Lower leg skin (tissue), 4 donors: ENCODE results near the gene SEC22A. TPM values are rescaled to one million over a fixed set of nuclear protein-coding genes. Genes with fewer than 3 reads are reported as not detected.

ENCODE experiments used
- DNase-seq, 2 donors: peaks; one replicate each; pipeline ENCODE4 v3.0.0-alpha.2; 2019; ENCODE audit warnings: low spot score in 2 of 2
- H3K4me3 ChIP-seq: fragments of 200-600 bp; sonication (generic); 2 replicates; pipeline ENCODE4 v1.5.1; 2017; ENCODE audit warnings: mild to moderate bottlenecking, low read depth; ENCODE audit not compliant: poor library complexity, severe bottlenecking
- POLR2A ChIP-seq, 2 donors: fragments of 450-650 bp; IDR thresholded peaks; one replicate each; pipeline ENCODE4 v1.6.1; 2016 to 2017; ENCODE audit warnings: antibody characterized with exemption in 2 of 2, mild to moderate bottlenecking in 1 of 2, moderate library complexity in 1 of 2
- WGBS, 2 donors: methylation state at CpG; one replicate each; pipeline ENCODE4 v1.1.5; 2018; 5-methylcytosine and 5-hydroxymethylcytosine counted together
- intact Hi-C: fragments of 100-400 bp; cut with DNase I; formaldehyde crosslinking; loops from one replicate; pipeline ENCODE4 v1.15.0; 2023; ENCODE audit warnings: low total_unique reads
- microRNA-seq, 2 donors: library from miRNA; unstranded; fragments of <30 nt; microRNA quantifications; one replicate each; pipeline ENCODE4, GENCODE V29; 2016; ENCODE audit warnings: borderline replicate concordance in 2 of 2, borderline number of aligned reads in 1 of 2
- total RNA-seq, 4 donors: library from RNA; depleted of rRNA; stranded (reverse); fragments of >200 nt; gene quantifications; one replicate each; pipeline ENCODE4 v1.1.0, GENCODE V29; 2016
- TF ChIP-seq, protein P1 (sequence below), 3 donors: fragments of 450-650 bp; IDR thresholded peaks; one replicate each; pipeline ENCODE4 v1.5.1; 2016; ENCODE audit warnings: antibody characterized with exemption in 3 of 3, mild to moderate bottlenecking in 3 of 3, moderate library complexity in 2 of 3

Gene SEC22A
- total RNA-seq, 4 donors from 2014 or later = 20.4 to 37.4 (median 28.2) TPM

DNA sequence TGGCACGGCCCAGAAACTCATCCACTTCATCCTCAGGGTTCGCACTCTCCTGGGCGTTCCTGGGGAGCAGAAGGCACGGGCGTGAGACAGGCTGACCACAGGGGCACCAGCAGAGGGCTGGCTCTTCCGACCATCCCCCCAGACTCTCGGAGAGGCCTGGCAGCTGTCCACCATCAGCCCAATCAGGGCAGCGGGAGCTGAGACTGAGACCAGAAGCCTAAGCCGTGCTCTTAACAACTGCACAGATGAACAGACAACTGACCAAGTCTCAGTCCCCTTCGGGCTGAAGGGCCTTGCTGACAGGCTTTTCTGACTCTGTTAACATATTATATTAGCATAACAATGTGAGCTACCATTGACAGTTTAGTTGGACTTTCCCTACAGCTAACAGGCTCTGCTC, 118.0 kb downstream of the SEC22A start:
- intact Hi-C loops = no loop called here
- no peak overlapping the region for H3K4me3 ChIP-seq
- TF ChIP-seq, protein P1, sequence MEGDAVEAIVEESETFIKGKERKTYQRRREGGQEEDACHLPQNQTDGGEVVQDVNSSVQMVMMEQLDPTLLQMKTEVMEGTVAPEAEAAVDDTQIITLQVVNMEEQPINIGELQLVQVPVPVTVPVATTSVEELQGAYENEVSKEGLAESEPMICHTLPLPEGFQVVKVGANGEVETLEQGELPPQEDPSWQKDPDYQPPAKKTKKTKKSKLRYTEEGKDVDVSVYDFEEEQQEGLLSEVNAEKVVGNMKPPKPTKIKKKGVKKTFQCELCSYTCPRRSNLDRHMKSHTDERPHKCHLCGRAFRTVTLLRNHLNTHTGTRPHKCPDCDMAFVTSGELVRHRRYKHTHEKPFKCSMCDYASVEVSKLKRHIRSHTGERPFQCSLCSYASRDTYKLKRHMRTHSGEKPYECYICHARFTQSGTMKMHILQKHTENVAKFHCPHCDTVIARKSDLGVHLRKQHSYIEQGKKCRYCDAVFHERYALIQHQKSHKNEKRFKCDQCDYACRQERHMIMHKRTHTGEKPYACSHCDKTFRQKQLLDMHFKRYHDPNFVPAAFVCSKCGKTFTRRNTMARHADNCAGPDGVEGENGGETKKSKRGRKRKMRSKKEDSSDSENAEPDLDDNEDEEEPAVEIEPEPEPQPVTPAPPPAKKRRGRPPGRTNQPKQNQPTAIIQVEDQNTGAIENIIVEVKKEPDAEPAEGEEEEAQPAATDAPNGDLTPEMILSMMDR (IDR thresholded peaks at IDR 0.05) = no peak
- no peak for TF ChIP-seq POLR2A (IDR thresholded peaks at IDR 0.05)
- DNase-seq = no peak
- WGBS, 2 donors = 64 to 78% methylated on average over 10 of the region's 10 CpGs

DNA sequence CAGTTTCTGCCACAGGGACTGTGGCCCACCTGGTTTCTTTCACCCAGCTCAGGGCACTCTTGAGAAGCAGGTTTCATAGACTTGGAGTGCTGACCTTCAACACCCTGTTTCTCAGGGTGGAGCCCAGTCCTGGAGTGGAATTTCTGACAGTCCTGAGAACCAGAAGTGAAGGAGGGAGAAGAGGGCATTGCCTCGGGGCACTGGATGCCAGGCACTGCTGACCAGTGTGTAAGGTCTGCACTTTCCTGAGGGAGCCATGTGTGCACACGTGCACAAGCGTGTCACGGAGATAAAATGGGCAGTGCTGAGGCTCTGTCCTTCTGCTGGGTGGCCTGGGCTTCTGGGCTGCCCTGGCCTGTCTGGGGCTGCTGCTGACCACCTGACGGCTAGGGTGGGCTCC, 118.5 kb downstream of the SEC22A start:
- H3K4me3 ChIP-seq = no peak overlapping the region
- no peak for DNase-seq
- TF ChIP-seq, protein P1 (IDR thresholded peaks at IDR 0.05) = no peak
- TF ChIP-seq POLR2A (IDR thresholded peaks at IDR 0.05) = no peak
- 89 to 92% methylated on average over 5 of the region's 5 CpGs for WGBS, 2 donors
- intact Hi-C loops = no loop called here

DNA sequence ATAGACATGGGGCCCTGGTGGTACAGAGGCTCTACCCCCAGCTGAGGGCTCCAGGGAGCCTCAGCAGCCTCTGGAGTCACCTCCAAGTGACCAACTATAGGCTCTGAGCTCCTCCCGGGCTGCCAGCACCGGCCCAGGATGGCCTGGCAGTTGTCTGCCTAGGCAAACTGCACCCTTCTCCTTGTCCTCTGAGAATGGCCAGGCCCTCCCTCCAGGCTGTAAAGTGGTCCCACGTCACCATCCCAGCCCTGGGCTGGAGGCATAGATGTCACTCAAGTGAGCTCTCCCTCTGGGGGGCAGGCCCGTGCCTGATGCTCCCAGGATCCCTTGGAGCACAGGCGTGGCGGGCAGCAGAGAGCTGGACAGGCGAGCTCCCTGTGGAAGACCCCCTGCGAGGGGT, 120.1 kb downstream of the SEC22A start:
- no peak for TF ChIP-seq POLR2A (IDR thresholded peaks at IDR 0.05)
- TF ChIP-seq, protein P1 (IDR thresholded peaks at IDR 0.05) = no peak
- 91 to 98% methylated on average over 6 to 8 of the region's 8 CpGs for whole genome bisulfite sequencing, 2 donors
- intact Hi-C loops = no loop called here
- DNase-seq = no peak
- no peak overlapping the region for H3K4me3 ChIP-seq

DNA sequence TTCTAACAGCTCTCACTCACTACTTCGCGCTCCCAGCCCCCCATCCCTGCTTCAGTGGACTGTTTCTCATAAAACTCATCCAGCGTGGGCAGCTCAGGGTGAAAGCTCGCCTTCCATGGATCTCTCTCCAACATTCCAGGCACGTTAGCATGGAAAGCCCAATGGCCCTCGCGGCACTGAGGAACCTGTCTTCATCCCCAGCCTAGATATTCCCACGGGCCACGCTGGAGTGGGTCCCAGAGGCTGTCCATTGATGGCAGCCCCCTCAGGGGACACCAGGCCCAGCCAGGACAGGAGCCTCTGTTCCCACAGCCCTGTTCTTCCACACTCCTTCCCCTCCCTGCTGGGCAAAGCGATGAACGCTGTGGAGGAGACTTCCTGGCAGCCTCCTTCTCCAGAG, 121.1 kb downstream of the SEC22A start:
- 78 to 83% methylated on average over 11 of the region's 11 CpGs for whole genome bisulfite sequencing, 2 donors
- no peak for TF ChIP-seq POLR2A (IDR thresholded peaks at IDR 0.05)
- TF ChIP-seq, protein P1 (IDR thresholded peaks at IDR 0.05) = no peak
- no peak for DNase-seq
- intact Hi-C loops = no loop called here
- no peak overlapping the region for H3K4me3 ChIP-seq

Small RNA genes within 50 kb of the gene (microRNA-seq; reads per million reads assigned to microRNA genes)
- gene MIR7110 = 0 to 0.68 reads per million in 2 donors

Other genes with a start within 250 kb of the SEC22A start
- 1 to 10 TPM in 1 of 4 donors, under 1 TPM in 3; 0.21 to 1.8 (median 0.61) TPM for gene SEMA5B, start 174.2 kb upstream of the SEC22A start, total RNA-seq
- gene PDIA5, start 134.9 kb upstream of the SEC22A start, total RNA-seq = 10 to 100 TPM in 1 of 4 donors, 1 to 10 TPM in 3; 4.6 to 17.1 (median 5.3) TPM
- gene ADCY5, start 247.1 kb downstream of the SEC22A start, total RNA-seq = 1 to 10 TPM in 3 of 4 donors, under 1 TPM in 1; 0.46 to 3.5 (median 1.3) TPM